ENCODE results near the gene SCML1. TPM values are rescaled to one million over a fixed set of nuclear protein-coding genes. Genes with fewer than 3 reads are reported as not detected.

Gene SCML1
- polyA plus RNA-seq, 1 of the 3 experiments (the other 2 are of a cell fraction), result 10.7 TPM

- 30% methylated on average over 5 of the region's 5 CpGs for WGBS (ENCODE audit: low lambda C conversion rate)
- CTCF ChIA-PET, result no interaction called here
- Histone ChIP-seq H3K9me2 (no peaks in the 10 kb centered on the region), H3K36me3 (replicated peaks in 1 of 2; ENCODE audit: control insufficient read depth in 1 of 2, insufficient read depth in 2 of 2, low read length in 1 of 2) (no peaks in the 10 kb centered on the region), H3F3A (replicated peaks; ENCODE audit: insufficient read depth) (no peaks in the 10 kb centered on the region), H3K27me3 (ENCODE audit: insufficient read depth) (no peaks in the 10 kb centered on the region), H3K4me3 (ENCODE audit: low read depth in 2 of 2, low read length in 1 of 2) (peak overlapping the region; percentile 35 to 40; a peak in 3 of 4 replicates), H3K27ac (ENCODE audit: low read depth in 2 of 2, low read length in 1 of 2) (peak overlapping the region; percentile 53 to 73), H3K79me2 (ENCODE audit: insufficient read depth) (peaks cover 26% of the 10 kb centered on the region; the same call in 1 of the 2 replicates), H4K20me1 (ENCODE audit: insufficient read depth) (no peaks in the 10 kb centered on the region), H3K9me3 (no peaks in the 10 kb centered on the region), H2AFZ (ENCODE audit: low read depth) (peak overlapping the region; percentile 17; the same call in 1 of the 2 replicates), H3K9ac (peak overlapping the region; percentile 41; the same call in 1 of the 2 replicates), H3K4me1 (ENCODE audit: control insufficient read depth in 1 of 2, insufficient read depth in 2 of 2, low read depth in 1 of 2, low read length in 1 of 2) (no peaks in the 10 kb centered on the region; a peak in 1 of 4 replicates), H3K4me2 (peak overlapping the region; percentile 63)
- DNase-seq, result no peak
- POLR2A ChIA-PET, result no interaction called here
- TF ChIP-seq PBX3 (IDR thresholded peaks at IDR 0.05) (no peak), SIN3A (IDR thresholded peaks at IDR 0.05; ENCODE audit: borderline replicate concordance, low read depth, low read length) (no peak), YY1 (IDR thresholded peaks at IDR 0.05; ENCODE audit: low read depth) (no peak), RCOR1 (IDR thresholded peaks at IDR 0.05; ENCODE audit: low read length) (no peak), RFX5 (IDR thresholded peaks at IDR 0.05; ENCODE audit: low read length) (no peak), GABPA (IDR thresholded peaks at IDR 0.05; ENCODE audit: low read depth) (no peak), TCF12 (IDR thresholded peaks at IDR 0.05) (no peak), MAX (IDR thresholded peaks at IDR 0.05; ENCODE audit: low read depth) (no peak), MXI1 (IDR thresholded peaks at IDR 0.05; ENCODE audit: low read depth, low read length) (no peak), GATA2 (CRISPR knock-in tag; IDR thresholded peaks at IDR 0.05) (no peak), CHD2 (IDR thresholded peaks at IDR 0.05; ENCODE audit: low read length, partially characterized antibody) (no peak), RAD21 (IDR thresholded peaks at IDR 0.05; ENCODE audit: low read length) (no peak), USF1 (IDR thresholded peaks at IDR 0.05; ENCODE audit: borderline replicate concordance, low read depth) (no peak), NRF1 (IDR thresholded peaks at IDR 0.05; ENCODE audit: low read depth, low read length) (no peak), TEAD4 (IDR thresholded peaks at IDR 0.05; ENCODE audit: borderline replicate concordance, insufficient read depth) (no peak)
- TF ChIP-seq, protein P1, sequence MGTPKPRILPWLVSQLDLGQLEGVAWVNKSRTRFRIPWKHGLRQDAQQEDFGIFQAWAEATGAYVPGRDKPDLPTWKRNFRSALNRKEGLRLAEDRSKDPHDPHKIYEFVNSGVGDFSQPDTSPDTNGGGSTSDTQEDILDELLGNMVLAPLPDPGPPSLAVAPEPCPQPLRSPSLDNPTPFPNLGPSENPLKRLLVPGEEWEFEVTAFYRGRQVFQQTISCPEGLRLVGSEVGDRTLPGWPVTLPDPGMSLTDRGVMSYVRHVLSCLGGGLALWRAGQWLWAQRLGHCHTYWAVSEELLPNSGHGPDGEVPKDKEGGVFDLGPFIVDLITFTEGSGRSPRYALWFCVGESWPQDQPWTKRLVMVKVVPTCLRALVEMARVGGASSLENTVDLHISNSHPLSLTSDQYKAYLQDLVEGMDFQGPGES (IDR thresholded peaks at IDR 0.05; ENCODE audit: low read depth, low read length), result no peak
Observed at GRCh38 chrX:17736478-17736855, 826 bp upstream of the SCML1 start.

GRCh38 chrX:17737710-17737985 lies 355 bp downstream of the SCML1 start:
- WGBS (ENCODE audit: low lambda C conversion rate), result 23% methylated on average over 15 of the region's 15 CpGs
- Histone ChIP-seq H3K4me3 (ENCODE audit: low read depth in 2 of 2, low read length in 1 of 2) (peak overlapping the region; percentile 65 to 68), H3K4me1 (ENCODE audit: control insufficient read depth in 1 of 2, insufficient read depth in 2 of 2, low read depth in 1 of 2, low read length in 1 of 2) (no peaks in the 10 kb centered on the region; a peak in 1 of 4 replicates), H3K27me3 (ENCODE audit: insufficient read depth) (no peaks in the 10 kb centered on the region), H3K9ac (peak overlapping the region; percentile 71), H3K9me2 (no peaks in the 10 kb centered on the region), H3F3A (replicated peaks; ENCODE audit: insufficient read depth) (no peaks in the 10 kb centered on the region), H4K20me1 (ENCODE audit: insufficient read depth) (no peaks in the 10 kb centered on the region), H3K36me3 (replicated peaks in 1 of 2; ENCODE audit: control insufficient read depth in 1 of 2, insufficient read depth in 2 of 2, low read length in 1 of 2) (no peaks in the 10 kb centered on the region), H2AFZ (ENCODE audit: low read depth) (peak overlapping the region; percentile 78), H3K27ac (ENCODE audit: low read depth in 2 of 2, low read length in 1 of 2) (peak overlapping the region; percentile 34 to 84), H3K79me2 (ENCODE audit: insufficient read depth) (peaks cover 34% of the 10 kb centered on the region; the same call in 1 of the 2 replicates), H3K4me2 (peak overlapping the region; percentile 76), H3K9me3 (no peaks in the 10 kb centered on the region)
- no peak for DNase-seq
- TF ChIP-seq YY1 (IDR thresholded peaks at IDR 0.05; ENCODE audit: low read depth), result no peak
- TF ChIP-seq, protein P1 (IDR thresholded peaks at IDR 0.05; ENCODE audit: low read depth, low read length), result no peak
- TF ChIP-seq FOSL2 (IDR thresholded peaks at IDR 0.05; ENCODE audit: borderline replicate concordance, low read depth), result no peak
- TF ChIP-seq RCOR1 (IDR thresholded peaks at IDR 0.05; ENCODE audit: low read length), result no peak
- ChIA-PET CTCF (interaction anchor here (1.1 kb wide), 1 partner anchor 13 kb away, joined by 4 read pairs; no protein-coding TSS in a partner anchor), POLR2A (no interaction called here)

All from SK-N-SH (cell line).